Calu3 (cell line): ENCODE measurements around the gene CD302. TPM values are rescaled to one million over a fixed set of nuclear protein-coding genes. Genes with fewer than 3 reads are reported as not detected.
"Not testable (repeated sequence)": the region's sequence is repeated elsewhere in the genome, so short reads cannot be mapped to it uniquely, and the experiment has no call there.

ENCODE experiments used
- BruUV-seq: library from RNA; stranded (reverse); fragments of 400-500 nt; replicated peaks from 2 replicates; lab custom pipeline; 2021; lab: Mats Ljungman, UMichigan
- CTCF ChIA-PET: fragments of 300-600 bp; sonication (Branson Sonifier 250); formaldehyde crosslinking; loops from one replicate; lab custom pipeline; 2022; ENCODE audit warnings: antibody characterized with exemption; lab: Charles Lee
- DNase-seq: peaks from one replicate; pipeline ENCODE4 v3.0.0; 2022
- H3K27ac Mint-ChIP-seq: one replicate; pipeline ENCODE4 v1.8.0; 2022; ENCODE audit warnings: mixed read lengths; ENCODE audit not compliant: unreplicated experiment
- H3K27me3 Mint-ChIP-seq: one replicate; pipeline ENCODE4 v1.8.0; 2022; ENCODE audit warnings: mixed read lengths; ENCODE audit not compliant: unreplicated experiment
- H3K36me3 Mint-ChIP-seq: one replicate; pipeline ENCODE4 v1.8.0; 2022; ENCODE audit warnings: mild to moderate bottlenecking, moderate library complexity, mixed read lengths; ENCODE audit not compliant: insufficient read depth, unreplicated experiment
- H3K4me1 Mint-ChIP-seq: one replicate; pipeline ENCODE4 v1.8.0; 2022; ENCODE audit warnings: mild to moderate bottlenecking, low read depth, mixed read lengths; ENCODE audit not compliant: unreplicated experiment
- H3K4me3 Mint-ChIP-seq: one replicate; pipeline ENCODE4 v1.8.0; 2022; ENCODE audit warnings: mild to moderate bottlenecking, low read depth, moderate library complexity, mixed read lengths; ENCODE audit not compliant: unreplicated experiment
- H3K9me3 Mint-ChIP-seq: one replicate; pipeline ENCODE4 v1.8.0; 2022; ENCODE audit warnings: low read depth, mixed read lengths; ENCODE audit not compliant: unreplicated experiment
- CTCF ChIP-seq: fragments of 200-600 bp; IDR thresholded peaks from one replicate; pipeline ENCODE4 v1.8.0; 2022; ENCODE audit warnings: antibody characterized with exemption; ENCODE audit not compliant: unreplicated experiment
- intact Hi-C: fragments of 100-400 bp; cut with micrococcal nuclease; formaldehyde crosslinking; loops from one replicate; pipeline ENCODE4 v1.10.0; 2022; ENCODE audit not compliant: unreplicated experiment
- total RNA-seq: library from RNA; stranded (reverse); gene quantifications from 2 replicates; pipeline ENCODE4 v1.2.3, GENCODE V29; 2022

CD302 gene
- total RNA-seq, 1 experiment from 2014 or later: 5.4 TPM

GRCh38 chr2:159832026-159832425, 34.0 kb upstream of the CD302 start:
- Mint-ChIP-seq H3K36me3 (peaks cover 12% of the 10 kb centered on the region), H3K27me3 (no peaks in the 10 kb centered on the region), H3K9me3 (no peaks in the 10 kb centered on the region), H3K27ac (no peak overlapping the region), H3K4me3 (no peak overlapping the region), H3K4me1 (no peaks in the 10 kb centered on the region)
- no peak for TF ChIP-seq CTCF
- intact Hi-C loops: no loop called here
- BruUV-seq: no TSS peak
- CTCF ChIA-PET: no interaction called here
- DNase-seq: no peak

GRCh38 chr2:159829376-159829775, 31.4 kb upstream of the CD302 start:
- no peaks in the 10 kb centered on the region for H3K27me3 Mint-ChIP-seq
- CTCF ChIA-PET: interaction anchor here (0.6 kb wide), 1 partner anchor 194 kb away, joined by 4 read pairs; no protein-coding TSS in a partner anchor
- H3K4me3 Mint-ChIP-seq: no peak overlapping the region
- no peak for DNase-seq
- intact Hi-C loops: no loop called here
- H3K27ac Mint-ChIP-seq: no peak overlapping the region
- peaks cover 12% of the 10 kb centered on the region for H3K36me3 Mint-ChIP-seq
- H3K9me3 Mint-ChIP-seq: no peaks in the 10 kb centered on the region
- TF ChIP-seq CTCF: no peak
- no peaks in the 10 kb centered on the region for H3K4me1 Mint-ChIP-seq
- BruUV-seq: no TSS peak

- TF ChIP-seq CTCF: no peak
- DNase-seq: no peak
- H3K27ac Mint-ChIP-seq: no peak overlapping the region
- no peaks in the 10 kb centered on the region for H3K9me3 Mint-ChIP-seq
- H3K36me3 Mint-ChIP-seq: peaks cover 16% of the 10 kb centered on the region
- intact Hi-C loops: no loop called here
- H3K4me1 Mint-ChIP-seq: no peaks in the 10 kb centered on the region
- H3K27me3 Mint-ChIP-seq: no peaks in the 10 kb centered on the region
- H3K4me3 Mint-ChIP-seq: no peak overlapping the region
- CTCF ChIA-PET: interaction anchor here (0.6 kb wide), 1 partner anchor 193 kb away, joined by 4 read pairs; no protein-coding TSS in a partner anchor
- BruUV-seq: no TSS peak
Observed at GRCh38 chr2:159828738-159829137, 30.7 kb upstream of the CD302 start.

- H3K9me3 Mint-ChIP-seq, CTCF ChIA-PET, H3K36me3 Mint-ChIP-seq, DNase-seq, H3K4me1 Mint-ChIP-seq, H3K4me3 Mint-ChIP-seq, H3K27me3 Mint-ChIP-seq, intact Hi-C loops, BruUV-seq, H3K27ac Mint-ChIP-seq: not testable (repeated sequence)
Observed at GRCh38 chr2:159822478-159822833, 24.4 kb upstream of the CD302 start.

- CTCF ChIA-PET: not testable (repeated sequence)
Observed at GRCh38 chr2:159821775-159822477, 23.9 kb upstream of the CD302 start.

More at GRCh38 chr2:159821775-159822477, 23.9 kb upstream of the CD302 start:
- H3K9me3 Mint-ChIP-seq, BruUV-seq, H3K4me1 Mint-ChIP-seq, H3K27ac Mint-ChIP-seq, DNase-seq, H3K4me3 Mint-ChIP-seq, H3K27me3 Mint-ChIP-seq, H3K36me3 Mint-ChIP-seq, intact Hi-C loops: not testable (repeated sequence)
